Esophagus squamous epithelium (tissue), 5 donors: ENCODE measurements around the gene CNNM4. TPM values are rescaled to one million over a fixed set of nuclear protein-coding genes. Genes with fewer than 3 reads are reported as not detected.
A peak's percentile ranks its signal among the peaks of the same experiment; 100 is the strongest.

Experiments
- DNase-seq: peaks from one replicate; lab custom pipeline; 2025; lab: John Stamatoyannopoulos, UW
- H3K27ac ChIP-seq, 4 donors: fragments of 200-600 bp; sonication (generic); one replicate each; pipeline ENCODE4 v1.5.1; 2016 to 2019; ENCODE audit warnings: mild to moderate bottlenecking in 1 of 4
- H3K27me3 ChIP-seq, 4 donors: fragments of 200-600 bp; sonication (generic); 1 replicate in 3 of 4; 2 replicates in 1 of 4; pipeline versions ENCODE4 v1.5.1 to v1.6.0; 2017 to 2021; ENCODE audit warnings: antibody characterized with exemption in 1 of 4
- H3K36me3 ChIP-seq, 3 donors: fragments of 200-600 bp; sonication (generic); one replicate each; pipeline ENCODE4 v1.5.1; 2016 to 2019
- H3K4me1 ChIP-seq, 3 donors: fragments of 200-600 bp; sonication (generic); one replicate each; pipeline ENCODE4 v1.5.1; 2017 to 2019
- H3K4me3 ChIP-seq, 4 donors: fragments of 200-600 bp; sonication (generic); 1 replicate in 3 of 4; 2 replicates in 1 of 4; pipeline ENCODE4 v1.5.1; 2016 to 2019; ENCODE audit warnings: mild to moderate bottlenecking in 2 of 4, moderate library complexity in 1 of 4
- H3K9me3 ChIP-seq, 3 donors: fragments of 200-600 bp; sonication (generic); one replicate each; pipeline ENCODE4 v1.5.1; 2016 to 2019
- CTCF ChIP-seq, 6 experiments: fragments of 450-650 bp in 4 of 6; fragments of 200-600 bp in 2 of 6; sonication (generic) in 2 of 6; IDR thresholded peaks; one replicate each; pipeline ENCODE4 v1.5.1; 2016 to 2019; ENCODE audit warnings: antibody characterized with exemption in 6 of 6, mild to moderate bottlenecking in 4 of 6, moderate library complexity in 4 of 6
- POLR2A ChIP-seq, 4 donors: fragments of 450-650 bp; IDR thresholded peaks; one replicate each; pipeline ENCODE4 v1.6.1; 2017; ENCODE audit warnings: antibody characterized with exemption in 4 of 4, mild to moderate bottlenecking in 4 of 4, moderate library complexity in 3 of 4
- WGBS, 2 donors: methylation state at CpG; one replicate each; pipeline ENCODE4 v1.1.5; 2018; 5-methylcytosine and 5-hydroxymethylcytosine counted together
- intact Hi-C: fragments of 100-400 bp; cut with DNase I; formaldehyde crosslinking; loops from one replicate; pipeline ENCODE4 v1.15.0; 2022
- total RNA-seq, 4 donors: library from RNA; depleted of rRNA; stranded (reverse); fragments of >200 nt; gene quantifications; one replicate each; pipeline ENCODE4 v1.1.0, GENCODE V29; 2016
- donor health status: DM: yes; HTN: yes; CAD: no.

Gene CNNM4
- total RNA-seq, 4 donors from 2014 or later: 3.4 to 8.5 (median 6.7) TPM

- Histone ChIP-seq H3K36me3 (no peaks in the 10 kb centered on the region), H3K27ac (peak overlapping the region; percentile 20 to 73 (median 55)), H3K9me3 (no peaks in the 10 kb centered on the region), H3K27me3 (no peaks in the 10 kb centered on the region), H3K4me3 (peak overlapping the region; percentile 22 to 83 (median 71)), H3K4me1 (peaks cover 31 to 92% (median 46%) of the 10 kb centered on the region in 3 donors)
- 12 to 14% methylated on average over 13 to 15 of the region's 15 CpGs for WGBS, 2 donors
- intact Hi-C loops: loop anchor here (10.0 kb wide), 2 partner anchors 128 to 228 kb away; partner anchors contain the start of genes ARID5A and KANSL3
- DNase-seq: no peak
- TF ChIP-seq POLR2A (IDR thresholded peaks at IDR 0.05): no peak
- TF ChIP-seq CTCF (IDR thresholded peaks at IDR 0.05): no peak
Observed at GRCh38 chr2:96762529-96763311, 2.0 kb downstream of the CNNM4 start.

- no peak for DNase-seq
- Histone ChIP-seq H3K9me3 (no peaks in the 10 kb centered on the region), H3K4me3 (peak overlapping the region; percentile 22 to 83 (median 71)), H3K36me3 (no peaks in the 10 kb centered on the region), H3K27ac (peak overlapping the region; percentile 19 to 73 (median 59)), H3K4me1 (peaks cover 35 to 92% (median 46%) of the 10 kb centered on the region in 3 donors), H3K27me3 (no peaks in the 10 kb centered on the region)
- WGBS, 2 donors: 7 to 22% methylated on average over 6 to 7 of the region's 7 CpGs
- intact Hi-C loops: loop anchor here (10.0 kb wide), 2 partner anchors 129 to 229 kb away; partner anchors contain the start of genes ARID5A and KANSL3
- TF ChIP-seq CTCF (IDR thresholded peaks at IDR 0.05) (peak in 3 of 6 experiments; percentile 19 to 46 (median 25)), POLR2A (IDR thresholded peaks at IDR 0.05) (no peak)
Observed at GRCh38 chr2:96763511-96764252, 3.0 kb downstream of the CNNM4 start.

DNA sequence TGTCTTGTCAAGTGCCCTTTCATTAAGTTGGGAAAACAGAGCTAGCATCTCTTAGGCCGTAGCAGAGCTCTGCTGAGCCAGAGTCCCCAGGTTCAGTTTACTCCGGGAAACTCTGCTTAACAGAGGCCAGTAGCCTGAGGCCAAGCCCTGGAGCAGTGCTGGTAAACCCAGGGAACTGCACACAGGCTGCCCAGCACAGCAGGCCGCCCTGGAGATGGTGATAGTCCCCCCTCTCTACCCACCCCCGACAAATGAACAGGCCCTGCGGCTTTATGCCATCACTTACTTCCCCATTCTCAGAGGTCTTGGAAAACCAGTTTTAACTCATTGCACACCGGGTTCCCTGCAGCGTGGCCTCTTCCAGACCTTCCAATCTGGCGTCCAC lies 3.5 kb downstream of the CNNM4 start:
- Histone ChIP-seq H3K9me3 (no peaks in the 10 kb centered on the region), H3K27ac (peak overlapping the region; percentile 19 to 73 (median 59)), H3K27me3 (no peaks in the 10 kb centered on the region), H3K4me3 (peak overlapping the region; percentile 22 to 83 (median 71)), H3K4me1 (peaks cover 36 to 89% (median 46%) of the 10 kb centered on the region in 3 donors), H3K36me3 (no peaks in the 10 kb centered on the region)
- intact Hi-C loops: loop anchor here (10.0 kb wide), 2 partner anchors 129 to 229 kb away; partner anchors contain the start of genes ARID5A and KANSL3
- DNase-seq: no peak
- TF ChIP-seq POLR2A (IDR thresholded peaks at IDR 0.05): no peak
- TF ChIP-seq CTCF (IDR thresholded peaks at IDR 0.05): no peak
- 27 to 45% methylated on average over 3 to 7 of the region's 8 CpGs for WGBS, 2 donors

GRCh38 chr2:96767135-96767871 lies 6.6 kb downstream of the CNNM4 start:
- intact Hi-C loops: loop anchor here (10.0 kb wide), 2 partner anchors 133 to 233 kb away; partner anchors contain the start of genes ARID5A and KANSL3
- Histone ChIP-seq H3K27ac (no peak overlapping the region), H3K4me1 (peaks cover 33 to 93% (median 44%) of the 10 kb centered on the region in 3 donors)

More at GRCh38 chr2:96767135-96767871, 6.6 kb downstream of the CNNM4 start:
- H3K27me3 ChIP-seq: no peaks in the 10 kb centered on the region
- H3K36me3 ChIP-seq: no peaks in the 10 kb centered on the region
- H3K9me3 ChIP-seq: no peaks in the 10 kb centered on the region
- TF ChIP-seq CTCF (IDR thresholded peaks at IDR 0.05) (no peak), POLR2A (IDR thresholded peaks at IDR 0.05) (no peak)
- H3K4me3 ChIP-seq: no peak overlapping the region
- 92% methylated on average over 4 to 8 of the region's 9 CpGs for WGBS, 2 donors
- DNase-seq: no peak
